NCI-H82 treated with DMSO at 0.1 percent for 48 hours (cell line): ENCODE results near the gene KDM4C.
"Not testable (repeated sequence)": the region's sequence is repeated elsewhere in the genome, so short reads cannot be mapped to it uniquely, and the experiment has no call there.

ENCODE experiments used
- DNase-seq: peaks from one replicate; lab custom pipeline; 2025; ENCODE audit not compliant: unreplicated experiment; lab: John Stamatoyannopoulos, UW

The KDM4C gene

GRCh38 chr9:6805532-6805931 is 47.8 kb downstream of the KDM4C start:
- no peak for DNase-seq

GRCh38 chr9:6806318-6806717 is 48.5 kb downstream of the KDM4C start:
- not testable (repeated sequence) for DNase-seq

DNA sequence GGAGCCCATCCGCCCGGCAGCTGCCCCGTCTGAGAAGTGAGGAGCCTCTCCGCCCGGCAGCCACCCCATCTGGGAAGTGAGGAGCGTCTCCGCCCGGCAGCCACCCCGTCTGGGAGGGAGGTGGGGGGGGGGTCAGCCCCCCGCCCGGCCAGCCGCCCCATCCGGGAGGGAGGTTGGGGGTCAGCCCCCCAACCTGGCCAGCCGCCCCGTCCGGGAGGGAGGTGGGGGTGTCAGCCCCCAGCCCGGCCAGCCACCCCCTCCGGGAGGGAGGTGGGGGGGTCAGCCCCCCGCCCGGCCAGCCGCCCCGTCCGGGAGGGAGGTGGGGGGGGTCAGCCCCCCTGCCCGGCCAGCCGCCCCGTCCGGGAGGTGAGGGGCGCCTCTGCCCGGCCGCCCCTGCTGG is 49.9 kb downstream of the KDM4C start:
- DNase-seq, result not testable (repeated sequence)

GRCh38 chr9:6811436-6811835 is 53.7 kb downstream of the KDM4C start:
- no peak for DNase-seq

DNA sequence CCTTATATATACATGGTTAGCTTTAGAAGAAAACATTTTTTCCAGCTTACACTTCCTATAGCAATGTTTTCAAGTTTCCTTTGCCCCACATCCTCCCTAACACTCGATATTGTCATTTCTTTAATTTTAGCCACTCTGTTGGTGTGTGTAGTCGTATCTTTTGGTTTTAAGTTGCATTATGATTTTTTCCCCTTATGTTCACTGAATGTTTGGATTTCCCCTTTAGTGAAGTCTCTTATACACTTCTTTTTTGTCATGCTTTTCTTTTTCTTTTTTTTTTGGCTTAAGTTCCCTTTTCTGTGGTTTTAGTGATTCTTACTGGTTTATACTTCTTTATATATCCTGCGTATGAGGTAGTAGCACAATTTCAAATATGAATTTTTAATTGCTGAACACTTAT is 58.8 kb downstream of the KDM4C start:
- no peak for DNase-seq

DNA sequence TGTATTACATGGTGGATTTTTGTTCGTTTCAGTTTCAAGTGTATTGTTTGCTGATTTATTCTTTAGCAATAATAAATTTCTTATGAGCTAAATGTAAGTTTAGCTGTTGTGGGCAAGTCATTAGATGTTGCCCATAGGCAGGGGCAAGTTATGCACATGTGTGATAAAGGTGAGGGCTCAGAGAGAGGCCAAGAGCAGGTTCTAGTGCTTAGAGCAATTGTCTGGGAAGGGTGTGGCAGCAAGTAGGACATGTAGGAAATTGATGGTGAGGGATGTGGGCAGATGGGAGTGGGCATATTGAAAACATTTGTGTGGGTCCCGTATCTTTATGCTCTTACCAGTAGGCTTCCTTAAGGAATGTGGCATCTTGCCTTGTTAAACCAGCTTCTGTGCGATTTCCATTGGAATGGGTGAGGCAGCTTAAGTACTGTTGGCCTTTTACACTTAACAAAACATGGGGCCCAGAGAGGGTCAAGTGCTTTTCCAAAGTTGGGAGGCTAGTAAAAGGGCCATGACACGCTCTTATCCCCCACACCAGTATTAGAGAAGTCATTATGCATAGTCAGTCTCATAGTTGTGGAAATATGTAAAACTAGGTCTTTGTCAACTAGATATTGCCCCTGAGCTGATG is 60.6 kb downstream of the KDM4C start:
- no peak for DNase-seq

- no peak for DNase-seq
These were observed 61.3 kb downstream of the KDM4C start for GRCh38 chr9:6819112-6819511.

DNA sequence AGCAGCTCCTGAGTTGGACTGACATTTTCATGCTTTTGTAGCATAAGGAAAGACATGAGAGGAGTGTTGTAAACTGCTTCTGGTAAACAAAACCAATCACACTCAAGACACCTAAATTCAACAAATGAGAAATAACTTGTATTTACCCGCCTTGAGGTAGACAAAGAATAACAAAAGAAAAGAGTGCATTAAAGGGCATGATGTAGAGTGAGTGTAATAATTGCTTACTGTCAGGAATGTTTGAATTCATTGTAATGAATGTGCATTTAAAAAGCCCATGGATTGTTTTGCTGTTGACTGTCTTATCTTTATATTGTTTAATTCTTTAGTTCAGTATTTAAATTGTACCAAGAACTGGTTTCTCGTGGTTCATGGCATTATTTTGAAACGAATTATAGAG is 61.8 kb downstream of the KDM4C start:
- no peak for DNase-seq

- DNase-seq, result no peak
These were observed 64.9 kb downstream of the KDM4C start for GRCh38 chr9:6822696-6823095.

DNA sequence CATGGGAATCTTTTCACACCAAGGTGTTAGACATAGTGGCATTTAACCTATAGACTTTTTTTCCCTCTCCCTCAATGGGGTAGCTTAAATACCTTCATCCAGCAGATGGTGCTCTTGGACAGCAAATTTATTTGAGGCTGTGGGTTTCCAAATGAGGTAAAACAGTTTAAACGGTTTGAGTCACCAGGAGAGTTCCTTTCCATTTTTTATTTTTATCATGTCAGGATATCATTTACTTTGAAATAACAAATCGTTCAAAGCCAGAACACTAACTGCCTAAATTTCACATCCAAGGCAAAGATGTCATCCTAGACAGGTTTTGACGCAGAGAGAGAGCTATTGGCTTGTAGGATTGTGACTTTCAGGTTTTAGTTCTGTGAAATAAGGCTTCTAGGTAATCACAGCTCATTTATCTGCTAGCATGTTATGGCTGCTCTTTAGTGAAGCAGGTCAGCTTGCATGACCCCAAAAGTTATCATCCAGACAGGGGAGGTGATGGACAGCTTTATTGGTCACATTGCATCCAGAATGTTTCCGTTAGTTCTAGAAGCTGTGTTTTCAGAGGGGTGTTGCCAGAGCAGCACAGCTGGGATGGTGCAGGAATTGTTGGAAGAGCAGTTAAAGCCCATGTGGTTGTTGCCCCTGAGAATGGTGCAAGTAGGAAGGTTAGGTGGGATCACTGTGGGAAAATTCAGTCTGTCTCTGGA is 69.8 kb downstream of the KDM4C start:
- no peak for DNase-seq

GRCh38 chr9:6829027-6829426 is 71.3 kb downstream of the KDM4C start:
- no peak for DNase-seq

DNA sequence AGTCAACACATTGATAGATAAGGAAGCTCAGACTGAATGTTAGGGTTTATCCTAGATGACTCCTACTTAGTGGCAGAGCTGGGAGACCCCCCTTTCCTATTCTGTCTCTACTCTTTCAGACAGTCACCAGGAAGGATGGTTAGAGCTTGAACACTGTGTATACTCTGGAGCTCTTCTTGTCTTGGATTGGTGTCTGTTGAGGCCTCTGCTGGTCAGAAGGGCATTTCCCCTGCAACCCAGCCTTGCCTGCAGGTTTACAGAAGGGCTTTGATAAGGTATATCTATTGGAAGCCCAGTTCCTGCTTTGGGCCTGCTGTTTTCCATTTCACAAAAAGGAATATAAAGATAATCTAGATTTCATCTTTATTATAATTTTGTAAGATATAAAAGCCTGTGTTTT is 71.8 kb downstream of the KDM4C start:
- DNase-seq, result no peak

- DNase-seq, result no peak
These were observed 75.9 kb downstream of the KDM4C start for GRCh38 chr9:6833518-6834192.

DNA sequence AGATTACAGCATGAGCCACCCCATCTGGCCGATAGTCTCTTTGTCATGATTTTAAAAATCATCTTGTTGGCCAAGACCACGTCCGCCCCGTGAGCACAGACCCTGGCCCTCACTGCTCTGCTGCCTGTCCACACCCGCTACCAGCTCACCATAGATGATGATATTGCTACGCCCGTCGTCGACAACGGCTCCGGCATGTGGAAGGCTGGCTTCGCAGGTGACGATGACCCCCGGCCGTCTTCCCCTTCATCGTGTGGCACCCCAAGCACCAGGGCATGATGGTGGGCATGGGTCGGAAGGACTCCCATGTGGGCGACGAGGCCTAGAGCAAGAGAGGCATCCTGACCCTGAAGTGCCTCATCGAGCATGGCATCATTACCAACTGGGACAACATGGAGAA is 76.5 kb downstream of the KDM4C start:
- DNase-seq, result no peak

DNA sequence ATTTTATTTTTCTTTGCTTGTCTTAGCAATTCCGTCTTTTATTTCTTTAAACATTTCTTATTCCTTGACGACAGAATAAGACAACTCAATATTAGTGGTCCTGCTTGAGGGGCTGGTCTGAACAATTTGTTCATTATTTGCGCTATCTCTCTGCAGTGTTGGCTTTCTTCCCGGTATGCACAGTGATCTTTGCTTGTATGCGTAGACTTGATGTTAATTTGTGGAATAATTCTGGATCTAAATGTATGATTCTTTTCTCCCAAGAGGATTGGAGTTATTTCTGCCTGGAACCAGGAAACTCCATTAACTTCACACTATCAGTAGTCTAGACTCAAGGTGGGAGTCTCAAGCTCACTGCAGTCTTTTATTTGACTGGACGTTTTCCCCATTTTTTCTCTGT is 80.4 kb downstream of the KDM4C start:
- DNase-seq, result no peak

- no peak for DNase-seq
These were observed 84.8 kb downstream of the KDM4C start for GRCh38 chr9:6842584-6842947.

GRCh38 chr9:6843742-6844141 is 86.0 kb downstream of the KDM4C start:
- no peak for DNase-seq

DNA sequence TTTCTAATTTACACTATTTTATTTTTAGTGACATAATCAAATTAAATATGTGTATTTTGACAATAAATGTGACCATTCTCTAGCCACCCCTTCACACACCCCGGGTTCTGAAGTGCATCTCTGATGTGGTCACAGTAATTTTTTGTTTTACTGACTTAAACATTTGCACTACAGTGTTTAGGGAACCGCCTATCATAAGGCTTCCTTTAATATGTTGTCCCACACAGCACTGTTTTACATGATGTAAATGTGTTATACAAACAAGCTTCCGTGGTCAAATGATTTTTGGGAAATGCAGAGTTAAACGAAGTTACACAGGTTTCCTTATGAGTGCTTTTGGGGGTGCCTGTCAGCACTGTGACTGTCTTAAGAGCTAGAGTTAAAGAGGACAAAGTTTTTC is 86.5 kb downstream of the KDM4C start:
- no peak for DNase-seq

- no peak for DNase-seq
These were observed 87.5 kb downstream of the KDM4C start for GRCh38 chr9:6845128-6845826.

DNA sequence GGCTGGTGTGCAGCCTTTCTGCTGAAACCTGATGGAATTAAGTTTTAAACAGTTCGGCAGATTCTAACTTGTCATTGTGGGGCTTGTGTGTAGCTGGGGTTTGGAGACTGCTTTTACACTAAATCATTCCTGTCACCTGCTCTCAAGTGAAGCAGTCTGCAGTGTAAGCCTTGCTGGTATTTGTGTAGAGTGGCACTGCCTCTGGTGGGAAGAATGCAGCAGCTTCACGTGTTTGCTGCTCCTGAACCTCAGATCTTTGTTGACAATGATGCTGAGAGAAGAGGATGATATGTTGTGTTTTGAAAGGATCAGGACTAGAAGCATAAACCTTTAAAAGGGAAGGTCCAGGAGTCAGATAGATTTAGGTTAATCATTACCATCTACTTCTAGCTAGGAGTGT is 88.1 kb downstream of the KDM4C start:
- no peak for DNase-seq

DNA sequence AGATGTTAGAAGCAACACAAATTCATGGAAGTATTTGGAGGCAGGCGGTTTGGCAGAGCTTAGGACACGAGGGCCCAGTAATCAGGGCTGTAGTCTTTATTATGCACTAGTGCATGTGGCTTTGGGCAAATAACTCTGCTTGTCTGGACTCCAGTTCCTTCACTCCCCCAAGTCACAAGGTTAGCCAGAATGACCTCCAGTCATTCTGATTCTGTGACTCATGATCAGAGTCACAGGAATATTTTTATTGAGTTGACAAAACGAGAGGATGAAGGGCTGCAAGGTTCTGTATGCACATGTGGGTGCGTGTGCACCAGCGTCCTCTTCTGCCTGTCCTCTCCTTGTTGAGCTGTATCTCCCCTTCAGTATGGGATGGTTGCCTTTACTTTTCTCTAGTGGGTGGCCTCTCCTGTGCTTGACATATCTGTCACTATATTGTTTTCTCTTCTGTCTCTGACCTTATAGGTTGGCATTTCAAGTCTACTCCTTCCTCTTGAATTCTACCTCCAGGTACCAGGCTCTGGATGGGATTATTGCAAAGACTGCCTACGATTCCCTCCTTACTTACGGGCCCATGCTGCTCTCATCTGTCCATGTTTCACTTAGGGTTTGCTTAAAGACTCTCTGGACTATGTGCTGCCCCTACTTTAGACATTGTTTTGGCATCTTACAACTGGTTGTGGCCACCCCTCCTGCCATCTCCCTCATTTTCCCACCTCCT is 94.6 kb downstream of the KDM4C start:
- DNase-seq, result no peak
